HG03354 (cell line): Measurements from ENCODE around the gene E2F2.

ENCODE experiments used
- ATAC-seq: cut with Tn5 transposase; IDR thresholded peaks from one replicate; pipeline ENCODE4 v1.9.1; 2021; ENCODE audit warnings: mild to moderate bottlenecking; ENCODE audit not compliant: unreplicated experiment, poor library complexity, severe bottlenecking

The E2F2 gene

GRCh38 chr1:23563755-23564374 is 32.8 kb upstream of the E2F2 start:
- ATAC-seq: no peak

GRCh38 chr1:23563003-23563402 is 32.0 kb upstream of the E2F2 start:
- no peak for ATAC-seq

GRCh38 chr1:23562137-23562876 is 31.3 kb upstream of the E2F2 start:
- no peak for ATAC-seq

- no peak for ATAC-seq
Observed at GRCh38 chr1:23561813-23562100, 30.7 kb upstream of the E2F2 start.

GRCh38 chr1:23561076-23561812 is 30.2 kb upstream of the E2F2 start:
- no peak for ATAC-seq

GRCh38 chr1:23559985-23560741 is 29.1 kb upstream of the E2F2 start:
- no peak for ATAC-seq

GRCh38 chr1:23559136-23559984 is 28.3 kb upstream of the E2F2 start, which contains the start of gene ID3:
ID3 (minus strand) TSS chr1:23559501; CDS start chr1:23559426, 75 bp downstream.
- ATAC-seq: peak; percentile 69

GRCh38 chr1:23558872-23559135 is 27.8 kb upstream of the E2F2 start:
- no peak for ATAC-seq

- no peak for ATAC-seq
Observed at GRCh38 chr1:23558140-23558871, 27.3 kb upstream of the E2F2 start.

- ATAC-seq: no peak
Observed at GRCh38 chr1:23557471-23558124, 26.6 kb upstream of the E2F2 start.

- ATAC-seq: no peak
Observed at GRCh38 chr1:23556635-23557470, 25.8 kb upstream of the E2F2 start.

- ATAC-seq: no peak
Observed at GRCh38 chr1:23555986-23556634, 25.1 kb upstream of the E2F2 start.

GRCh38 chr1:23555270-23555985 is 24.4 kb upstream of the E2F2 start:
- no peak for ATAC-seq

GRCh38 chr1:23554481-23555269 is 23.6 kb upstream of the E2F2 start:
- peak; percentile 55 for ATAC-seq

GRCh38 chr1:23554127-23554480 is 23.1 kb upstream of the E2F2 start:
- ATAC-seq: no peak
